DOHH2 (cell line): Measurements from ENCODE around the gene FMNL1.

Experiments
- H3F3A ChIP-seq: fragments of 200-600 bp; sonication (generic), shearing (Covaris generic); 2 replicates; pipeline ENCODE4 v1.6.0; 2016; ENCODE audit warnings: antibody characterized with exemption, mild to moderate bottlenecking; ENCODE audit not compliant: control insufficient read depth, insufficient read depth
- H3K27ac ChIP-seq: fragments of 200-600 bp; sonication (generic); 2 replicates; pipeline ENCODE4 v1.5.1; 2014; ENCODE audit warnings: low read depth, mild to moderate bottlenecking, low read length, moderate library complexity
- H3K27me3 ChIP-seq: fragments of 200-600 bp; sonication (generic); 2 replicates; pipeline ENCODE4 v1.6.1; 2014; ENCODE audit warnings: mild to moderate bottlenecking, low read length, mixed read lengths; ENCODE audit not compliant: control insufficient read depth
- H3K36me3 ChIP-seq: fragments of 200-600 bp; sonication (generic); 2 replicates; pipeline ENCODE4 v1.6.1; 2014; ENCODE audit warnings: mild to moderate bottlenecking, low read length, moderate library complexity, mixed read lengths; ENCODE audit not compliant: control insufficient read depth
- H3K4me1 ChIP-seq: fragments of 200-600 bp; sonication (generic); 2 replicates; pipeline ENCODE4 v1.6.1; 2014; ENCODE audit warnings: mild to moderate bottlenecking, low read length, mixed read lengths; ENCODE audit not compliant: control insufficient read depth
- H3K4me2 ChIP-seq: fragments of 200-600 bp; sonication (generic); 2 replicates; pipeline ENCODE4 v1.6.0; 2014; ENCODE audit warnings: mild to moderate bottlenecking, low read length, moderate library complexity
- H3K4me3 ChIP-seq: fragments of 200-600 bp; sonication (generic); 2 replicates; pipeline ENCODE4 v1.5.1; 2014; ENCODE audit warnings: mild to moderate bottlenecking, low read length, mixed read lengths
- H3K79me2 ChIP-seq: fragments of 200-600 bp; sonication (generic); 2 replicates; pipeline ENCODE4 v1.6.1; 2014; ENCODE audit warnings: mild to moderate bottlenecking, low read length, mixed read lengths; ENCODE audit not compliant: control insufficient read depth
- H3K9me2 ChIP-seq: fragments of 200-600 bp; sonication (generic); replicated peaks from 2 replicates; pipeline ENCODE4 v1.6.1; 2014; ENCODE audit warnings: mild to moderate bottlenecking, low read length, mixed read lengths; ENCODE audit not compliant: control insufficient read depth
- H3K9me3 ChIP-seq: fragments of 200-600 bp; sonication (generic); 2 replicates; pipeline ENCODE4 v1.6.1; 2014; ENCODE audit warnings: antibody characterized with exemption, low read length, mixed read lengths; ENCODE audit not compliant: control insufficient read depth, insufficient read depth
- H4K20me1 ChIP-seq: fragments of 200-600 bp; sonication (generic); 2 replicates; pipeline ENCODE4 v1.6.0; 2014; ENCODE audit warnings: low read depth, mild to moderate bottlenecking, antibody characterized with exemption, low read length, moderate library complexity; ENCODE audit not compliant: control insufficient read depth, insufficient read depth
- CTCF ChIP-seq: fragments of 200-600 bp; sonication (generic); IDR thresholded peaks from one replicate; pipeline ENCODE4 v1.5.1; 2014; ENCODE audit warnings: antibody characterized with exemption, mild to moderate bottlenecking, low read depth, low read length; ENCODE audit not compliant: poor library complexity, severe bottlenecking
- EZH2phosphoT487 ChIP-seq: fragments of 200-600 bp; sonication (generic); IDR thresholded peaks from 2 replicates; pipeline ENCODE4 v1.6.1; 2017; ENCODE audit warnings: borderline replicate concordance, mild to moderate bottlenecking, antibody characterized with exemption, low read length, moderate library complexity, mixed read lengths

Gene FMNL1

GRCh38 chr17:45283711-45284110 lies 62.0 kb downstream of the FMNL1 start:
- Histone ChIP-seq H3K36me3 (peaks cover 40% of the 10 kb centered on the region), H3K4me2 (no peak overlapping the region), H4K20me1 (no peaks in the 10 kb centered on the region), H3K4me3 (no peak overlapping the region), H3F3A (no peaks in the 10 kb centered on the region), H3K79me2 (no peaks in the 10 kb centered on the region), H3K27me3 (no peaks in the 10 kb centered on the region), H3K9me2 (no peaks in the 10 kb centered on the region), H3K27ac (no peak overlapping the region), H3K9me3 (no peaks in the 10 kb centered on the region), H3K4me1 (peaks cover 5% of the 10 kb centered on the region)
- TF ChIP-seq CTCF (no peak), EZH2phosphoT487 (no peak)

DNA sequence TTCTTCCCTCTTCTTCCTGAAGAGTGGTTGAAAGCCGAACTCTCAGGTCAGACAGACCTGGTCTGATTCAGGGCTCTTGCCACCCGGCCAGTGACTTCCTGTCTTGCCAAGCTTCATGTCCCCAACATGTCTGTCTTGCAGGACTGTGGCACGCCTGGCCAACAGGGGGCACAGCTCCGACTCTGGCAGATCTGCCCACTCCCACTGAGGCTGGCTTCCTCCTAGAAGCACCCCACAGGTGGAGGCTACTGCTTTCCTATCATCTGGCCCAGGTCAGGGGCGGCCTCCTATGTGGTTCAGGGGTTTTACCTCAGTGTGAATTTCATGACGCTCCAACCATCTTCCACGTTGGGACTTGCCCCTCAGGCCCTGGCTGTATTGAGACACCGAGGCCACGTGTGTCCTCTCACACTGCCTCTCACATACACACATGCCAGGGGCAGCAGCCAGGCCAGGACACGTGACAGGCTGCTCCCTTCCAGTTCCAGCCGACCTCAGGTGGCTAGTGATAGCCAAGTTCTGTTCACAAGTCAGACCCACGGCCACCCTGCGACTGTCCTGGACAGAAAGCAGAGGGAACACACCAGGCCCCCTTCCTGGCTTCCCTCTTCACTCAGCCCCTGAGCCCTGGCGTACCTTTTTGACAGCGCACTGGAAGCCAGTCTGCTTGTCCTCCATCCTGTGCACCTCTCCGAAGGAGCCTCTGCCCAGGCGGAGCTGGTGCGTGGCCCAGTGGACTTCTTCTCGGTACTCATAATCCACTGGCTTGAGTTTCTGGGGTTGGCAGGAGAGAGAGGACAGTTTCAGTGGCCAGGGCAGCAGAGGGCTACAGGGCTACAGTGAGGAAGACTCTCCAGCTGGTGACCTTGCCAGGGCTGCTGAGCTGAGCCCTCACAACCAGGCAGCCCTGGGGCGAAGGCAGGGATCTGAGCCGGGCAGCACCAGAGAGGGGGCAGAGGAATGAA lies 62.8 kb downstream of the FMNL1 start:
- peaks cover 48% of the 10 kb centered on the region for H3K36me3 ChIP-seq
- TF ChIP-seq EZH2phosphoT487 (no peak), CTCF (peak; percentile 68)
- H3K4me1 ChIP-seq: peaks cover 5% of the 10 kb centered on the region
- H3K9me3 ChIP-seq: no peaks in the 10 kb centered on the region
- H3F3A ChIP-seq: no peaks in the 10 kb centered on the region
- no peaks in the 10 kb centered on the region for H3K27me3 ChIP-seq
- H3K27ac ChIP-seq: no peak overlapping the region
- no peak overlapping the region for H3K4me2 ChIP-seq
- no peaks in the 10 kb centered on the region for H4K20me1 ChIP-seq
- H3K79me2 ChIP-seq: no peaks in the 10 kb centered on the region
- no peaks in the 10 kb centered on the region for H3K9me2 ChIP-seq
- H3K4me3 ChIP-seq: no peak overlapping the region

GRCh38 chr17:45286286-45286685 lies 64.6 kb downstream of the FMNL1 start:
- Histone ChIP-seq H3K36me3 (peaks cover 55% of the 10 kb centered on the region), H3K4me2 (no peak overlapping the region), H3K27me3 (no peaks in the 10 kb centered on the region), H3K4me1 (peaks cover 10% of the 10 kb centered on the region), H3K4me3 (no peak overlapping the region), H4K20me1 (no peaks in the 10 kb centered on the region), H3K9me2 (no peaks in the 10 kb centered on the region), H3K9me3 (no peaks in the 10 kb centered on the region), H3K79me2 (no peaks in the 10 kb centered on the region; the same call in 1 of the 2 replicates), H3K27ac (no peak overlapping the region), H3F3A (no peaks in the 10 kb centered on the region)
- TF ChIP-seq CTCF (no peak), EZH2phosphoT487 (no peak)
